ENCODE measurements around the gene MAPK10.

MAPK10 gene

DNA sequence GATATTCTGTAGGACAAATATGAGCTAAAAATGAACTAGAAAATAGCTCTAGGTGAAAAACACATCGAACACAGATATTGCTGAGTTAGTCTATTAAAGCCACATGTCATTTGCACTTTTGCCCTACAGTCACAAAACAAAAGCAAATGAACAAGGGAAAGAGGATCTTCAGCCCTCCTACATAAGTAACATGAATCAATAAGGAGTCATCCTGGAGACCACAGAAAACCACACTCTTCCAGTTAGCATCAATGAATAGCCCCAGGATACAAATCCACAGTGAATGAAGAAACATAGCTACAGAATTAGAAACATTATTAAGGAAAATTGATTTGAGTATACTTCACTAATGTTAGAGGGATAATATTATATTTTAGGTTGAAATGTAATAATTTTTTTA lies 311.4 kb downstream of the MAPK10 start:
- H3K36me3 ChIP-seq (replicated peaks; ENCODE audit: low read depth, low read length): no peaks in the 10 kb centered on the region
- H3K9me3 ChIP-seq (ENCODE audit: insufficient read depth, low read length): no peaks in the 10 kb centered on the region

GRCh38 chr4:86044593-86044985 lies 315.3 kb downstream of the MAPK10 start:
- Histone ChIP-seq H3K4me3 (ENCODE audit: low read length) (no peak overlapping the region), H3K4me1 (ENCODE audit: low read length) (peaks cover 5% of the 10 kb centered on the region), H4K20me1 (ENCODE audit: insufficient read depth, low read length) (no peaks in the 10 kb centered on the region), H3K27me3 (ENCODE audit: low read depth, low read length) (no peaks in the 10 kb centered on the region), H3K79me2 (ENCODE audit: low read length) (no peaks in the 10 kb centered on the region), H3K27ac (ENCODE audit: low read length) (no peak overlapping the region), H2AFZ (ENCODE audit: low read depth, low read length) (no peak overlapping the region), H3K36me3 (replicated peaks; ENCODE audit: low read depth, low read length) (no peaks in the 10 kb centered on the region), H3K4me2 (ENCODE audit: low read length) (no peak overlapping the region), H3K9ac (ENCODE audit: low read length) (no peak overlapping the region), H3K9me3 (ENCODE audit: insufficient read depth, low read length) (no peaks in the 10 kb centered on the region)
- TF ChIP-seq CTCF (IDR thresholded peaks at IDR 0.05; ENCODE audit: low read depth, low read length) (no peak), EZH2phosphoT487 (IDR thresholded peaks at IDR 0.05; ENCODE audit: low read depth) (no peak)

More for the DNA sequence above, 311.4 kb downstream of the MAPK10 start:
- no peak overlapping the region for H3K4me3 ChIP-seq (ENCODE audit: low read length)
- H4K20me1 ChIP-seq (ENCODE audit: insufficient read depth, low read length): no peaks in the 10 kb centered on the region
- H3K9ac ChIP-seq (ENCODE audit: low read length): no peak overlapping the region
- H3K4me2 ChIP-seq (ENCODE audit: low read length): no peak overlapping the region
- no peaks in the 10 kb centered on the region for H3K27me3 ChIP-seq (ENCODE audit: low read depth, low read length)
- no peak overlapping the region for H3K27ac ChIP-seq (ENCODE audit: low read length)
- peaks cover 5% of the 10 kb centered on the region for H3K4me1 ChIP-seq (ENCODE audit: low read length)
- no peak for TF ChIP-seq EZH2phosphoT487 (IDR thresholded peaks at IDR 0.05; ENCODE audit: low read depth)
- no peak for TF ChIP-seq CTCF (IDR thresholded peaks at IDR 0.05; ENCODE audit: low read depth, low read length)
- no peaks in the 10 kb centered on the region for H3K79me2 ChIP-seq (ENCODE audit: low read length)
- H2AFZ ChIP-seq (ENCODE audit: low read depth, low read length): no peak overlapping the region

DNA sequence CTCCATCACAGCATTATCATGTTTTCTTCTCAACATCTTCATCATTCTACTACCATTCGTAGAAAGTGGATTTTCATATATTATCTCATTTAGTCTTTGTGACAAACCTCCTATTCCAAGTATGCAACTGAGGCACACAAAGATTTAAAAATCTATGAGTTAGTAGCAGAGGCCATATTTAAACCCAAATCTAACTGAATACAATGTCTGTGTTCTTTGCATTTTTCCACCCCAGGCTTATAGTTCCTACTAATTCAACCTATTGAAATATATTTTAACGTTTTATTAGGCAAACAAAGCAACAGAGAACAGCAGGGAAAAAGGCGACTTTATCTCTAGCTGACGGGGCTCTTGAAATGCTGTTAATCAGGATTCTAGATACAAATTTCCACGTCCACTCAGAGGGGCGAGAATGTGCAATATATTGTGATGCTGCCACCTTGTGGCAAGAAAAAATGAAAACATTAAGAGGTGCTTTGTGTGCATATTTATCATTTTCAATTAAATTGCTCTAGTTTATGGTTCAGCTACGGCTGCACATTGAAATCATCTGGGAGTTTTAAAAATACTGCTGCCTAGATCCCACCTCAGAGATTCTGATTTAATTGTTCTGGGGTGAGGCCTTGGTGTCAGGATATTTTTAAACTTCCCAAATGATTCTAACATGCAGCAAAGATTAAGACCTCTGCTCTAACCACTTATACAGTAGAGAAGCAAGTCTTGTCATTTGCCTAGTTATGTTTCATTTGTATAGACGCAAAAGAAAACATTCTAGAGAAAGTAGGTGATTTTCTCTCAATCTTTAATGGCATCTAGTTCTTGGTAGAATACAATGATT lies 315.9 kb downstream of the MAPK10 start:
- peak overlapping the region; percentile 78 for H3K4me2 ChIP-seq (ENCODE audit: low read length)
- no peaks in the 10 kb centered on the region for H3K36me3 ChIP-seq (replicated peaks; ENCODE audit: low read depth, low read length)
- H2AFZ ChIP-seq (ENCODE audit: low read depth, low read length): peak overlapping the region; percentile 84
- no peak overlapping the region for H3K27ac ChIP-seq (ENCODE audit: low read length)
- H3K27me3 ChIP-seq (ENCODE audit: low read depth, low read length): no peaks in the 10 kb centered on the region
- peaks cover 5% of the 10 kb centered on the region for H3K4me1 ChIP-seq (ENCODE audit: low read length)
- H3K4me3 ChIP-seq (ENCODE audit: low read length): peak overlapping the region; percentile 57
- H3K9me3 ChIP-seq (ENCODE audit: insufficient read depth, low read length): no peaks in the 10 kb centered on the region
- no peak for TF ChIP-seq EZH2phosphoT487 (IDR thresholded peaks at IDR 0.05; ENCODE audit: low read depth)
- TF ChIP-seq CTCF (IDR thresholded peaks at IDR 0.05; ENCODE audit: low read depth, low read length): peak; percentile 79
- no peaks in the 10 kb centered on the region for H3K79me2 ChIP-seq (ENCODE audit: low read length)
- H3K9ac ChIP-seq (ENCODE audit: low read length): 0 out of 2 replicates have a peak overlapping the region, but pooled peaks have one; percentile 5
- H4K20me1 ChIP-seq (ENCODE audit: insufficient read depth, low read length): no peaks in the 10 kb centered on the region

GRCh38 chr4:86038037-86038436 lies 321.8 kb downstream of the MAPK10 start:
- no peak overlapping the region for H3K27ac ChIP-seq (ENCODE audit: low read length)
- H3K36me3 ChIP-seq (replicated peaks; ENCODE audit: low read depth, low read length): no peaks in the 10 kb centered on the region
- H3K9ac ChIP-seq (ENCODE audit: low read length): no peak overlapping the region
- no peak for TF ChIP-seq CTCF (IDR thresholded peaks at IDR 0.05; ENCODE audit: low read depth, low read length)
- TF ChIP-seq EZH2phosphoT487 (IDR thresholded peaks at IDR 0.05; ENCODE audit: low read depth): no peak
- no peaks in the 10 kb centered on the region for H4K20me1 ChIP-seq (ENCODE audit: insufficient read depth, low read length)
- no peaks in the 10 kb centered on the region for H3K79me2 ChIP-seq (ENCODE audit: low read length)
- no peak overlapping the region for H3K4me3 ChIP-seq (ENCODE audit: low read length)
- no peaks in the 10 kb centered on the region for H3K9me3 ChIP-seq (ENCODE audit: insufficient read depth, low read length)
- no peaks in the 10 kb centered on the region for H3K27me3 ChIP-seq (ENCODE audit: low read depth, low read length)
- H3K4me2 ChIP-seq (ENCODE audit: low read length): no peak overlapping the region
- peaks cover 8% of the 10 kb centered on the region for H3K4me1 ChIP-seq (ENCODE audit: low read length)
- no peak overlapping the region for H2AFZ ChIP-seq (ENCODE audit: low read depth, low read length)
